Measurements from ENCODE around the gene ALG12.

DNA sequence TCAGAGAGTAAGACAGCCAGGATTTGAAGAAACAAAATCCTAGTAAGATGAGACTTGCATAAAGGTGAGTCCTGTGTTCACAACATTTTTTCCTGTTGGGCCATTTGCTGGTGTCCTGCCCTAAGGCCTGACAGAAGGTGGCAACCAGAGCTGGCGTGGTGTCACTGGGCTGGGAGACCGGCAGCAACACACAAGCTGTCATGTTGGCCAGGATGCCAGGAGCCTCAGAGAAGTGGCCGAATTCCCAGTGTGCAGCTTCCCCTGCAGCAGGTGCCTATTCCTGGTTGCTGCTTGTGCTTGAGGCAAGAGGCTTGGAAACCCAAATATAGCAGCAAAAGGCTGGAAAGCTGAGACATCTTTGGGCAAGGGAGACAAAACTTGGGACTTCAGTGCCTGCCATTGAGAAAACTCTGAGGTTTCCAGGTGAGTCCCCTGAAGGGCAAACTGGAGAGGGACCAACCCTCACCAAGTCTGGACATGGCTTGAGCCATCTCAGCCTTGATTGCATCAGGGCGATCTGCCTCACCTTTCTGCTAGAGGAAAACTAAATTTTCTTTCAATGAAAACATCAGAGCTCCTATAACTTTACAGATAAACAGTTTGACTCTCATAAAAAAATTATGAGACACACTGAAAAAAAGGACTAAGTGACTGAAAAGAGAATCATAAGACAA lies 25.9 kb downstream of the ALG12 start:
- TF ChIP-seq POLR2AphosphoS5 (IDR thresholded peaks at IDR 0.05; ENCODE audit: low read depth, low read length) (no peak), SIN3A (IDR thresholded peaks at IDR 0.05; ENCODE audit: borderline replicate concordance, insufficient read depth, low read length) (no peak), FOXP2 (optimal IDR thresholded peaks at IDR 0.05; ENCODE audit: borderline replicate concordance, extremely low read depth, extremely low read length, insufficient read depth) (no peak)
- TF ChIP-seq, protein P1, sequence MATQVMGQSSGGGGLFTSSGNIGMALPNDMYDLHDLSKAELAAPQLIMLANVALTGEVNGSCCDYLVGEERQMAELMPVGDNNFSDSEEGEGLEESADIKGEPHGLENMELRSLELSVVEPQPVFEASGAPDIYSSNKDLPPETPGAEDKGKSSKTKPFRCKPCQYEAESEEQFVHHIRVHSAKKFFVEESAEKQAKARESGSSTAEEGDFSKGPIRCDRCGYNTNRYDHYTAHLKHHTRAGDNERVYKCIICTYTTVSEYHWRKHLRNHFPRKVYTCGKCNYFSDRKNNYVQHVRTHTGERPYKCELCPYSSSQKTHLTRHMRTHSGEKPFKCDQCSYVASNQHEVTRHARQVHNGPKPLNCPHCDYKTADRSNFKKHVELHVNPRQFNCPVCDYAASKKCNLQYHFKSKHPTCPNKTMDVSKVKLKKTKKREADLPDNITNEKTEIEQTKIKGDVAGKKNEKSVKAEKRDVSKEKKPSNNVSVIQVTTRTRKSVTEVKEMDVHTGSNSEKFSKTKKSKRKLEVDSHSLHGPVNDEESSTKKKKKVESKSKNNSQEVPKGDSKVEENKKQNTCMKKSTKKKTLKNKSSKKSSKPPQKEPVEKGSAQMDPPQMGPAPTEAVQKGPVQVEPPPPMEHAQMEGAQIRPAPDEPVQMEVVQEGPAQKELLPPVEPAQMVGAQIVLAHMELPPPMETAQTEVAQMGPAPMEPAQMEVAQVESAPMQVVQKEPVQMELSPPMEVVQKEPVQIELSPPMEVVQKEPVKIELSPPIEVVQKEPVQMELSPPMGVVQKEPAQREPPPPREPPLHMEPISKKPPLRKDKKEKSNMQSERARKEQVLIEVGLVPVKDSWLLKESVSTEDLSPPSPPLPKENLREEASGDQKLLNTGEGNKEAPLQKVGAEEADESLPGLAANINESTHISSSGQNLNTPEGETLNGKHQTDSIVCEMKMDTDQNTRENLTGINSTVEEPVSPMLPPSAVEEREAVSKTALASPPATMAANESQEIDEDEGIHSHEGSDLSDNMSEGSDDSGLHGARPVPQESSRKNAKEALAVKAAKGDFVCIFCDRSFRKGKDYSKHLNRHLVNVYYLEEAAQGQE (IDR thresholded peaks at IDR 0.05; ENCODE audit: insufficient read depth in 1 of 2, low read depth in 2 of 2, low read length in 2 of 2), result no peak

Data from PFSK-1 (cell line).